K562 (cell line): ENCODE data around the gene CRACDL. TPM values are rescaled to one million over a fixed set of nuclear protein-coding genes. Genes with fewer than 3 reads are reported as not detected.

Source experiments
- ATAC-seq: fragments of 200-7000 bp; cut with Tn5 transposase; 3 replicates; pipeline ENCODE4 v1.9.1; 2020; ENCODE audit warnings: moderate library complexity
- BruUV-seq: library from RNA; stranded (reverse); fragments of 400-500 nt; replicated peaks from 2 replicates; lab custom pipeline; 2021; lab: Mats Ljungman, UMichigan
- CTCF ChIA-PET: fragments of 300-600 bp; formaldehyde crosslinking; extraction: SDS; loops from one replicate; lab custom pipeline; 2021; ENCODE audit warnings: low intra/inter-chr PET ratio; lab: Yijun Ruan, JAX
- POLR2A ChIA-PET: fragments of 300-600, 350-650 bp; sonication (Branson Sonifier 250); formaldehyde crosslinking; extraction: SDS; loops from one replicate; lab custom pipeline; 2021; ENCODE audit warnings: antibody characterized with exemption, inconsistent platforms; lab: Yijun Ruan, JAX
- DNase-seq, 4 experiments: peaks; one replicate each; pipeline versions ENCODE4 v3.0.0 to v3.0.0-alpha.2; 2011 to 2018; ENCODE audit warnings: low spot score in 3 of 4, mixed read lengths in 3 of 4; ENCODE audit errors: extremely low read depth in 1 of 4
- FAIRE-seq: peaks from 2 replicates; lab custom pipeline; 2011; peaks lifted over from hg19 to GRCh38; lab: Jason Lieb, UNC
- H2AFZ ChIP-seq: 2 replicates; pipeline ENCODE4 v1.6.0; 2011; ENCODE audit warnings: low read depth, low read length, control low read depth, inconsistent platforms
- H3K27ac ChIP-seq: fragments of 200-600 bp; 3 replicates; pipeline ENCODE4 v1.8.0; 2011; ENCODE audit warnings: low read depth, mild to moderate bottlenecking, control low read depth, inconsistent platforms, low read length, moderate library complexity, mixed read lengths; ENCODE audit errors: extremely low read depth
- H3K27me3 ChIP-seq, 2 experiments: fragments of 300-600 bp in 1 of 2; 2 replicates in 1 of 2; 3 replicates in 1 of 2; pipeline versions ENCODE4 v1.6.0 to v1.8.0; 2011; ENCODE audit warnings: inconsistent platforms in 2 of 2, low read length in 2 of 2, mild to moderate bottlenecking in 1 of 2, mixed read lengths in 1 of 2, moderate library complexity in 1 of 2; ENCODE audit not compliant: control insufficient read depth in 2 of 2, insufficient read depth in 2 of 2
- H3K36me3 ChIP-seq: fragments of 300-600 bp; 3 replicates; pipeline ENCODE4 v1.8.0; 2011; ENCODE audit warnings: mild to moderate bottlenecking, low read length, inconsistent platforms; ENCODE audit not compliant: control insufficient read depth, insufficient read depth
- H3K4me1 ChIP-seq, 2 experiments: fragments of 200-600 bp in 1 of 2; replicated peaks in 1 of 2; 2 replicates in 1 of 2; 3 replicates in 1 of 2; pipeline versions ENCODE4 v1.5.1 to v1.8.0; 2011; ENCODE audit warnings: inconsistent platforms in 2 of 2, low read length in 2 of 2, mild to moderate bottlenecking in 1 of 2, mixed read lengths in 1 of 2, moderate library complexity in 1 of 2; ENCODE audit not compliant: control insufficient read depth in 2 of 2, insufficient read depth in 2 of 2
- H3K4me2 ChIP-seq: 2 replicates; pipeline ENCODE4 v1.6.1; 2011; ENCODE audit warnings: low read length, control low read depth, inconsistent platforms, mixed read lengths; ENCODE audit not compliant: insufficient read depth
- H3K4me3 ChIP-seq: fragments of 200-600 bp; sonication (generic), shearing (Covaris generic); 2 replicates; pipeline ENCODE4 v1.5.1; 2016; ENCODE audit warnings: control low read depth, inconsistent platforms
- H3K79me2 ChIP-seq: fragments of 200-600 bp; 3 replicates; pipeline ENCODE4 v1.8.0; 2011; ENCODE audit warnings: low read length, inconsistent platforms; ENCODE audit not compliant: control insufficient read depth, insufficient read depth
- H3K9ac ChIP-seq, 2 experiments: 2 replicates each; pipeline versions ENCODE4 v1.6.0 to v1.6.1; 2011; ENCODE audit warnings: low read depth in 2 of 2, low read length in 2 of 2, control low read depth in 1 of 2, inconsistent platforms in 1 of 2, mild to moderate bottlenecking in 1 of 2, mixed read lengths in 1 of 2; ENCODE audit not compliant: insufficient read depth in 1 of 2
- H3K9me1 ChIP-seq: one replicate; pipeline ENCODE4 v1.6.0; 2011; ENCODE audit warnings: inconsistent platforms, mild to moderate bottlenecking, low read length, moderate library complexity; ENCODE audit not compliant: control insufficient read depth, insufficient read depth
- H3K9me3 ChIP-seq: replicated peaks from 2 replicates; pipeline ENCODE4 v1.5.1; 2011; ENCODE audit warnings: low read depth, low read length, inconsistent platforms; ENCODE audit not compliant: control insufficient read depth, insufficient read depth
- H4K20me1 ChIP-seq: replicated peaks from 2 replicates; pipeline ENCODE4 v1.6.1; 2011; ENCODE audit warnings: low read length, inconsistent platforms, mixed read lengths; ENCODE audit not compliant: control insufficient read depth, insufficient read depth
- CREB5 ChIP-seq: fragments of 250-450 bp; sonication (Bioruptor Pico); IDR thresholded peaks from 2 replicates; pipeline ENCODE4 v1.5.0; 2020; ENCODE audit warnings: mild to moderate bottlenecking
- ELK3 ChIP-seq: fragments of 450-650 bp; formaldehyde crosslinking; IDR thresholded peaks from 2 replicates; pipeline ENCODE4 v1.4.0; 2020; ENCODE audit warnings: mild to moderate bottlenecking
- RBM22 ChIP-seq: fragments of 200-400 bp; formaldehyde crosslinking; IDR thresholded peaks from 2 replicates; pipeline ENCODE4 v1.6.1; 2018; ENCODE audit warnings: low read length, low read depth; ENCODE audit not compliant: poor library complexity, severe bottlenecking
- RREB1 ChIP-seq: fragments of 250-450 bp; sonication (Bioruptor Pico); IDR thresholded peaks from 2 replicates; pipeline ENCODE4 v1.4.0; 2020
- SMARCE1 ChIP-seq: fragments of 450-650 bp; IDR thresholded peaks from 2 replicates; pipeline ENCODE4 v1.7.1; 2016; ENCODE audit warnings: mild to moderate bottlenecking
- SRSF1 ChIP-seq: fragments of 200-400 bp; formaldehyde crosslinking; IDR thresholded peaks from 2 replicates; pipeline ENCODE4 v1.6.1; 2017; ENCODE audit warnings: mild to moderate bottlenecking, low read depth, low read length, moderate library complexity
- TRIM28 ChIP-seq: fragments of 450-650 bp; IDR thresholded peaks from 2 replicates; pipeline ENCODE4 v1.6.1; 2017
- ZNF133 ChIP-seq: fragments of 250-450 bp; sonication (Bioruptor Pico); IDR thresholded peaks from 2 replicates; pipeline ENCODE4 v1.4.0; 2020; ENCODE audit warnings: mild to moderate bottlenecking
- ZNF263 ChIP-seq: sonication (generic); formaldehyde crosslinking; IDR thresholded peaks from 2 replicates; pipeline ENCODE4 v1.8.0; 2022; ENCODE audit warnings: mild to moderate bottlenecking, missing genetic modification reagents, borderline replicate concordance
- ZNF785 ChIP-seq: fragments of 250-450 bp; sonication (Bioruptor Pico); IDR thresholded peaks from 2 replicates; pipeline ENCODE4 v1.4.0; 2020; ENCODE audit warnings: mild to moderate bottlenecking
- WGBS: fragments of 100-300 bp; shearing (Covaris generic); methylation state at CpG from one replicate; pipeline ENCODE4 v1.1.6; 2016; ENCODE audit warnings: low coverage, mixed read lengths; ENCODE audit not compliant: insufficient coverage; ENCODE audit errors: missing lambda C conversion rate; 5-methylcytosine and 5-hydroxymethylcytosine counted together
- in situ Hi-C: fragments of 300-500 bp; cut with MboI; formaldehyde crosslinking; loops from 4 replicates; pipeline ENCODE4 v1.15.0; 2018; ENCODE audit warnings: inconsistent platforms, mixed read lengths
- intact Hi-C: fragments of 100-400 bp; cut with micrococcal nuclease; formaldehyde crosslinking; loops from 2 replicates; pipeline ENCODE4 v1.14.2; 2022
- polyA plus RNA-seq, 8 experiments: library from polyadenylated mRNA; depleted of rRNA in 4 of 8; stranded (reverse) in 5 of 8; unstranded in 3 of 8; fragments of >200 nt; fragmentation: Nextera tagmentation in 2 of 8; fragmentation: Illumina TruSeq in 1 of 8; extraction: Ambion mirVana in 2 of 8; extraction: Trizol in 1 of 8; gene quantifications; 2 replicates each; pipeline versions ENCODE4 v1.2.1 to v1.2.3, GENCODE V29; 2011 to 2014; ENCODE audit warnings: inconsistent platforms in 1 of 8, missing spikeins in 1 of 8
- total RNA-seq, 7 experiments: library from RNA; depleted of rRNA in 6 of 7; stranded (reverse); fragments of >200 nt in 6 of 7; fragmentation: Illumina TruSeq in 2 of 7; extraction: Trizol in 2 of 7; gene quantifications; 2 replicates each; pipeline versions ENCODE4 v1.2.1 to v1.2.3, GENCODE V29; 2011 to 2021; ENCODE audit warnings: low replicate concordance in 1 of 7

CRACDL gene
- total and polyA plus RNA-seq, 9 of the 15 experiments (the other 6 are each of a cell fraction or from before 2014, with no cell fraction given), result not detected

- ChIA-PET CTCF (no interaction called here), POLR2A (interaction anchor here (0.7 kb wide), 2 partner anchors 8 to 1404 kb away, joined by 3 read pairs; no protein-coding TSS in a partner anchor)
- H3K4me1 ChIP-seq, result peaks cover 0 to 4% of the 10 kb centered on the region in 2 experiments; a peak in 2 of 5 replicates
- in situ Hi-C loops, result no loop called here
- H4K20me1 ChIP-seq, result 0 out of 2 replicates have a peak, but pooled peaks cover 3% of the 10 kb centered on the region
- H3K9me3 ChIP-seq, result no peaks in the 10 kb centered on the region
- ATAC-seq, result no peak
- no peak overlapping the region for H3K4me3 ChIP-seq
- no peak for DNase-seq
- H3K79me2 ChIP-seq, result no peaks in the 10 kb centered on the region
- intact Hi-C loops, result no loop called here
- no peak overlapping the region for H3K27ac ChIP-seq
- no peaks in the 10 kb centered on the region for H3K9me1 ChIP-seq
- H3K4me2 ChIP-seq, result no peak overlapping the region
- H3K9ac ChIP-seq, result no peak overlapping the region
- FAIRE-seq, result no peak
- no peaks in the 10 kb centered on the region for H3K36me3 ChIP-seq
- WGBS, result 0% methylated on average over 10 of the region's 10 CpGs
- H2AFZ ChIP-seq, result no peak overlapping the region
- H3K27me3 ChIP-seq, result peaks cover 12 to 52% of the 10 kb centered on the region in 2 experiments; a peak in 3 of 5 replicates
- no TSS peak for BruUV-seq
- no peak for TF ChIP-seq ZNF133 (CRISPR knock-in tag)
- TF ChIP-seq ZNF785, result no peak
- no peak for TF ChIP-seq RREB1 (CRISPR knock-in tag)
- TF ChIP-seq SMARCE1, result no peak
- TF ChIP-seq SRSF1, result no peak
- TF ChIP-seq ELK3, result no peak
- no peak for TF ChIP-seq ZNF263 (CRISPR knock-in tag)
- no peak for TF ChIP-seq CREB5 (CRISPR knock-in tag)
- TF ChIP-seq TRIM28, result no peak
- TF ChIP-seq RBM22, result no peak
Observed at GRCh38 chr2:98799375-98800329, 136.4 kb downstream of the CRACDL start.
